OCI-LY1 (cell line): ENCODE measurements around the gene CCDC78.

Experiments used
- EZH2 ChIP-seq: fragments of 200-600 bp; sonication (generic), shearing (Covaris generic); IDR thresholded peaks from 2 replicates; pipeline ENCODE4 v1.8.0; 2017; ENCODE audit warnings: borderline replicate concordance, mixed run types, mild to moderate bottlenecking, antibody characterized with exemption, low read length, moderate library complexity, mixed read lengths
- TF ChIP-seq, protein P1 (sequence below): fragments of 200-600 bp; sonication (generic), shearing (Covaris generic); IDR thresholded peaks from 2 replicates; pipeline ENCODE4 v1.5.1; 2017; ENCODE audit warnings: mild to moderate bottlenecking, antibody characterized with exemption, low read length, moderate library complexity, mixed read lengths

DNA sequence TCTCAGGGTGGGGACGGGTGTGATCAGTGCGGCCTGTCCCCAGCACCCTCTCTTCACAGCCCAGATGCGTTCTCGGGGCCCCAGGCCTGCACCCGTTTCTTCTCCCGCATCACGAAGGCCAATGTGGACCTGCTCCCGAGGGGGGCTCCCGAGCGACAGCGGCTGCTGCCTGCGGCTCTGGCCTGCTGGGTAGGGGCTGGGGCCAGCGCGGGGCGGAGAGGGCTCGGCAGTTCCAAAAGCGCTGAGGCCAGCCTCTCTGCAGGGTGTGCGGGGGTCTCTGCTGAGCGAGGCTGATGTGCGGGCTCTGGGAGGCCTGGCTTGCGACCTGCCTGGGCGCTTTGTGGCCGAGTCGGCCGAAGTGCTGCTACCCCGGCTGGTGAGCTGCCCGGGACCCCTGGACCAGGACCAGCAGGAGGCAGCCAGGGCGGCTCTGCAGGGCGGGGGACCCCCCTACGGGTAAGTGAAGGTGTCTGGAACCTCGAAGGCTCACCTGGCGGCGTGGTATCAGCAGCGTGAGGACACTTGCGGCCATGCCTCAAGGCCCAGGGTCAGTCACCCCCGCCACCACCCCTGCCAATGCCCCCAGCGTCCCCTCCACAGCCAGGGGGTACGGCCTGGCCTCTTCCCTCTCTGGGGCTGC lies 38.7 kb upstream of the CCDC78 start:
- TF ChIP-seq EZH2, result no peak
- TF ChIP-seq, protein P1, sequence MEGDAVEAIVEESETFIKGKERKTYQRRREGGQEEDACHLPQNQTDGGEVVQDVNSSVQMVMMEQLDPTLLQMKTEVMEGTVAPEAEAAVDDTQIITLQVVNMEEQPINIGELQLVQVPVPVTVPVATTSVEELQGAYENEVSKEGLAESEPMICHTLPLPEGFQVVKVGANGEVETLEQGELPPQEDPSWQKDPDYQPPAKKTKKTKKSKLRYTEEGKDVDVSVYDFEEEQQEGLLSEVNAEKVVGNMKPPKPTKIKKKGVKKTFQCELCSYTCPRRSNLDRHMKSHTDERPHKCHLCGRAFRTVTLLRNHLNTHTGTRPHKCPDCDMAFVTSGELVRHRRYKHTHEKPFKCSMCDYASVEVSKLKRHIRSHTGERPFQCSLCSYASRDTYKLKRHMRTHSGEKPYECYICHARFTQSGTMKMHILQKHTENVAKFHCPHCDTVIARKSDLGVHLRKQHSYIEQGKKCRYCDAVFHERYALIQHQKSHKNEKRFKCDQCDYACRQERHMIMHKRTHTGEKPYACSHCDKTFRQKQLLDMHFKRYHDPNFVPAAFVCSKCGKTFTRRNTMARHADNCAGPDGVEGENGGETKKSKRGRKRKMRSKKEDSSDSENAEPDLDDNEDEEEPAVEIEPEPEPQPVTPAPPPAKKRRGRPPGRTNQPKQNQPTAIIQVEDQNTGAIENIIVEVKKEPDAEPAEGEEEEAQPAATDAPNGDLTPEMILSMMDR, result no peak
